Motor neuron (in vitro differentiated cells): Measurements from ENCODE around the gene TUBB4A. TPM values are rescaled to one million over a fixed set of nuclear protein-coding genes. Genes with fewer than 3 reads are reported as not detected.

Experiments used
- ATAC-seq, 8 experiments: fragments of 200-7000 bp; cut with Tn5 transposase; replicated peaks in 6 of 8; 2 replicates each; pipeline ENCODE4 v1.8.0; 2021; ENCODE audit warnings: mild to moderate bottlenecking in 8 of 8, moderate library complexity in 8 of 8
- H3K27ac ChIP-seq, 2 donors: fragments of 250-450 bp; sonication (Bioruptor Pico); 2 replicates each; pipeline ENCODE4 v1.9.0; 2021; ENCODE audit warnings: antibody characterized with exemption in 2 of 2, mild to moderate bottlenecking in 2 of 2, moderate library complexity in 1 of 2
- H3K4me1 ChIP-seq, 2 donors: fragments of 250-450 bp; sonication (Bioruptor Pico); replicated peaks in 1 of 2; 2 replicates each; pipeline ENCODE4 v1.6.1; 2021; ENCODE audit warnings: antibody characterized with exemption in 2 of 2, mild to moderate bottlenecking in 2 of 2, moderate library complexity in 1 of 2
- H3K4me3 ChIP-seq, 5 donors: fragments of 250-450 bp; sonication (Bioruptor Pico); 2 replicates each; pipeline ENCODE4 v1.9.0; 2021; ENCODE audit warnings: antibody characterized with exemption in 5 of 5, mild to moderate bottlenecking in 5 of 5, moderate library complexity in 4 of 5
- WGBS, 10 experiments: fragments of 450-650 bp; shearing (Covaris generic); methylation state at CpG; one replicate each; pipeline ENCODE4 v1.0.0; 2022; 5-methylcytosine and 5-hydroxymethylcytosine counted together
- in situ Hi-C, 9 experiments: fragments of 400-800 bp; cut with MboI; loops; one replicate each; pipeline ENCODE4 v1.15.0; 2021; ENCODE audit warnings: low sequenced_read_pairs in 9 of 9, low pct_unique_long_range_greater_than_20kb in 2 of 9; ENCODE audit not compliant: unreplicated experiment in 9 of 9
- total RNA-seq, 8 experiments: library from RNA; unstranded; fragments of 300-600 nt; gene quantifications; 2 replicates each; pipeline versions ENCODE4 v1.2.3 to v1.2.4, GENCODE V29; 2022

The TUBB4A gene
- total RNA-seq, 8 experiments from 2014 or later, result 4.8 to 32.5 (median 15.1) TPM

DNA sequence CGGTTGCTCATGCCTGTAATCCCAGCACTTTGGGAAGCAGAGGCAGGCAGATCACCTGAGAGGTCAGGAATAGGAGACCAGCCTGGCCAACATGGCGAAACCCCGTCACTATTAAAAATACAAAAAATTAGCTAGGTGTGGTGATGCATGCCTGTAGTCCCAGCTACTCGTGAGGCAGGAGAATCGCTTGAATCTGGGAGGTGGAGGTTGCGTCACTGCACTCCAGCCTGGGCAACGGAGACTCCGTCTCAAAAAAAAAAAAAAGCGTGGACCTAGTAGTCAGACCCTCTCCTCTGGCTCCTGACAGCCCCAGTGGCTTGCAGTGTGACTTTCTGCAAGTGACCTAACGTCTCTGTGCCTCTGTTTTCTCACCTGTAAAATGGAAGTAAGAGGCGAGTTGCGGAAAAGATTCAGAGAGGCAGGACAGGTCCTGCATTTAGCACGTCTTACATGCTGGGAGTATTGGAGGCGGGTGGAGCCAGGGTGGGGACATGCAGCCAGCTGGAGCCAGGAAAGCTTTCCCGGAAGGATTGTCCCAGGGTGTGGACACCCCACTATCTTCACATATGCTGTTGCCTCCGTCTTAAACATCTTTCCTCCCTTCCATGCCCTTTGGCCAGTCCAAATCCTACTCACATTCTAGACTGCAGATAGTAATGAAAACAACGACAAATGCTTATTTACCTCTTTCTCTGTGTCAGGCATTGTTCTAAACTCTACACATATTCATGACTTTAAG, 2.9 kb downstream of the TUBB4A start:
- peaks cover 0 to 14% of the 10 kb centered on the region in 2 donors for H3K4me1 ChIP-seq
- in situ Hi-C loops, result no loop called here
- no peak overlapping the region for H3K27ac ChIP-seq
- no peak overlapping the region for H3K4me3 ChIP-seq
- 0 to 81% (median 46%) methylated on average over 1 to 11 of the region's 17 CpGs; no CpG with 5 or more reads in 2 of the 10 experiments for WGBS, 10 experiments
- peak in 3 of 8 experiments; percentile 67 to 77 (median 68) for ATAC-seq

DNA sequence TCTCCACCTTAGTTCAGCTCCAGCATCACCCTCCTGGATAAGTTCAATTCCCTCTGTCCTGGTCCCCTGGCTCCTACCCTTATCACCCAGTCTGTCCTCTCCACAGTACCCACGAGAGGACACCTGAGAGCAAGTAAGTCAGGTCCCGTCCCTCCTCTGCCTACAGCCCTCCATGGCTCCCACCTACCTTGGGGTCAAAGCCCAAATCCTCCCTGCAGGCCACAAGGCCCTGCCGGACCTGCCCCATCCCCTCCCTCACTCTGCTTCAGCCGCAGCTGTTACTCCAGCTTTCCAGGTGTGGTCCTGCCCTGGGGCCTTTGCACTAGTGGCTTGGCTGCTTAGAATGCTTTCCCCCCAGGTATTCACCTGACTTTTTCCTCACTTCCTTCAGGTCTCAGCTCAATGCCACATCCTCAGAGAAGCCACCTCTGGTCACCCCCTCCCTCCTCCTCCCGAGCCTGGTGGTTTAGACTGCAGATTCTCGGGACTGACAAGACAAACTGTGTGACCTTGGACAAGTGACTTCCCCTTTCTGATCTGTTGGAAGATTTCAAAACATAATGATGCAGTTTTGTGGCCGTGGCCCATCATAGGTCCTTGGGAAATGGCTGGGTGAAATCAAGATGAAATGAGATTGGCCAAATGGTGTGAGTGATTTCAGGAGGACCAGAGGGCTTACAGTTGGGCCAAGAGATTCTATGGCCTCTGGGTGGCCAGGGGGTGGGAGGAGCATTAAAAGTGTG, 3.6 kb downstream of the TUBB4A start:
- no peak for ATAC-seq
- in situ Hi-C loops, result no loop called here
- Histone ChIP-seq H3K4me1 (peaks cover 0 to 14% of the 10 kb centered on the region in 2 donors), H3K4me3 (no peak overlapping the region), H3K27ac (no peak overlapping the region)
- 20 to 92% (median 71%) methylated on average over 1 to 6 of the region's 7 CpGs; no CpG with 5 or more reads in 4 of the 10 experiments for WGBS, 10 experiments

DNA sequence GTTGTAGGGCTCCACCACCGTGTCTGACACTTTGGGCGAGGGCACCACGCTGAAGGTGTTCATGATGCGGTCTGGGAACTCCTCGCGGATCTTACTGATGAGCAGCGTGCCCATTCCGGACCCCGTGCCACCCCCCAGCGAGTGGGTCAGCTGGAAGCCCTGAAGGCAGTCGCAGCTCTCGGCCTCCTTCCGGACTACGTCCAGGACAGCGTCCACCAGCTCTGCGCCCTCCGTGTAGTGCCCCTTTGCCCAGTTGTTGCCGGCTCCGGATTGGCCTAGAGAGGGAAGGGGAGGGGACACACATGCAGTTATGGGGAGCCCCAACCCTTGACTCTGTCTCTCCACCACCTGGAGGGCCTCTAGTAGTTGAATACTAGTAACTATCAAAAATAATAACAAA, 6.2 kb downstream of the TUBB4A start:
- H3K4me3 ChIP-seq, result no peak overlapping the region
- ATAC-seq, result peak in 1 of 8 experiments; percentile 29
- in situ Hi-C loops, result no loop called here

DNA sequence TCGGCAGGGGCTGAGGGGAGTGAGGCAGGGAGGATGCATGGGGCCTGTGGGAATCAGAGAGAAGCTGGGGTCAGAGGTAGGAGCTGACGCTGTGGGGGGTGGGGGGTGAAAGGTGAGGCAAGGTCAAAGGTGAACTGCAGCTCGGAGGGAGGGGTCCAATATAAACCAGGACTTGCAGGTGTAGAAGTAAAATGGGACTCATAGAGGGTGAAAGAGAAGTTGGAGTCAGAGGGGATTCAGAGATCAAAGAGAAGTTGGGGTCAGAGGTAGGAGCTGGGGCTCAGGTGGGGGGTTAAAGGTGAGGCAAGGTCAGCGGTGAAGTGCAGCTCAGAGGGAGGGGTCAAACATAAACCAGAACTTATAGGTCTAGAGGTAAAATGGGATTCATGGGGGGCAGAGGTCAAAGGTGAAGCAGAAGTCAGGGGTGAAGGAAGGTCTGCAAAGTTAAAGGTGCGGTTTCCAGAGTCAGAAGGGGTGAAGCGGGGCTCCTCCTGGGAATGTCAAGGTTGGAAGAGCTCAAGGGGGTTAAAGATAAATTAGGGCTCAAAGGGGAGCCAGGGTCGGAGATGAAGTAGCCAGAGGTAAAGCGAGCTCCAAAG, 7.6 kb downstream of the TUBB4A start:
- Histone ChIP-seq H3K4me3 (no peak overlapping the region), H3K27ac (no peak overlapping the region), H3K4me1 (no peaks in the 10 kb centered on the region)
- peak in 1 of 8 experiments; percentile 19 for ATAC-seq
- WGBS, 10 experiments, result 53 to 100% (median 100%) methylated on average over 1 to 2 of the region's 8 CpGs; no CpG with 5 or more reads in 4 of the 10 experiments
- in situ Hi-C loops, result no loop called here

More for the DNA sequence above, 6.2 kb downstream of the TUBB4A start:
- H3K4me1 ChIP-seq, result peaks cover 0 to 2% of the 10 kb centered on the region in 2 donors
- WGBS, 10 experiments, result 91 to 100% (median 100%) methylated on average over 3 to 6 of the region's 19 CpGs; no CpG with 5 or more reads in 7 of the 10 experiments
- H3K27ac ChIP-seq, result no peak overlapping the region

DNA sequence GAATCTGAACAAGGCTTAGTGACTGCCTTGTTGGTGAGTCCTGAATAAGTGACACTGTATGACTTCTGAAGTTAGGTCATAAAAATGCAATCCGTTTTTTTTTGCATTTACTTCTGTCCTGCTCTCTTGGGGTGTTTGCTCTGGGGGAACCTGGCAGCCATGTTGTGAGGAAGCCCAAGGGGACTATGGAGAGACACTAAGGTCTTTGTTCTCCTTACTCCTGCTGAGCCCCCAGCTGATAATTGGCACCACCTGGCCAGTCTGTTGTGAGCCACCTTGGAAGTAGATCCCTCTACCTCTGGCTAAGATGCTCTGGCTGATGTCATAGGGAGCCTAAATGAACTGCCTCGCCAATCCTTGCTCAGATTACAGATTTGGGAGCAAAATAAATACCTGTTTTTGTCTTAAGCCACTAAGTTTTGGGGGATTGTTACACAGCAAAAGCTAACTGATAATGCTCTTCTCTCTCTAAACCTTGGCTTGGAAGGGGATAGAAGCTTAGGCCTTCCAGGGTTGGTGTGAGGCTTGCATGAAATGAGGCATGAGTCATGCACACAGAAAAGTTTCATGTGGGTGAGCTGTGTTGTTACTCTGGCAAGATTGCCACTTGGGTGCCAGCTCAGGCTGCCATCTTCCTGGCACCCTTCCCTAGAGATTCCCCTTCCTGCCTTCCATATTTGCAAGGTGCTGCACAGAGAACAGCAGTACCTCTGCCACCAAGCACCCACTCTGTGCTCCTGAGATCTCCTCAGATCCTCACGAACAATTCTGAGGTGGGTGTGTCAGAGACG, 10.1 kb downstream of the TUBB4A start:
- Histone ChIP-seq H3K4me1 (no peaks in the 10 kb centered on the region), H3K4me3 (no peak overlapping the region), H3K27ac (no peak overlapping the region)
- in situ Hi-C loops, result no loop called here
- WGBS, 10 experiments, result 37 to 77% (median 45%) methylated on average over 1 to 4 of the region's 4 CpGs; no CpG with 5 or more reads in 4 of the 10 experiments
- no peak for ATAC-seq

DNA sequence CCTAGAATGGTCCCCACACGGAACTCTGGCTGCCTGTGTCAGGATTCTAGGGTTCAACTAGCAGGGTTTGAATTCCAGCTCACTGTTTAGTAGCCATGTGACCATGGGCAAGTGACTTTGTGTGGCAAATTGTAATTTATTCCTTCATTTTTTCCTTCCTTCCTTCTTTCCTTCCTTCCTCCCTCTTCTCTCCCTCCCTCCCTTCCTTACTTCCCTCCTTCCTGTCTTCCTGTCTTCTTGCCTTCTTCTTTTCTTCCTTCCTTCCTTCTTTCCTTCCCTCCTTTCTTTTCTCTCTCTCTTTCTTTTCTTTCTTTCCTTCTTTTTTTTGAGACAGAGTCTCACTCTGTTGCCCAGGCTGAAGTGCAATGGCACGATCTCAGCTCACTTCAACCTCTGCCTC, 12.0 kb downstream of the TUBB4A start:
- 24 to 100% (median 50%) methylated on average over 1 to 2 of the region's 2 CpGs; no CpG with 5 or more reads in 3 of the 10 experiments for WGBS, 10 experiments
- in situ Hi-C loops, result no loop called here
- Histone ChIP-seq H3K4me1 (no peaks in the 10 kb centered on the region), H3K4me3 (no peak overlapping the region), H3K27ac (no peak overlapping the region)
- no peak for ATAC-seq

DNA sequence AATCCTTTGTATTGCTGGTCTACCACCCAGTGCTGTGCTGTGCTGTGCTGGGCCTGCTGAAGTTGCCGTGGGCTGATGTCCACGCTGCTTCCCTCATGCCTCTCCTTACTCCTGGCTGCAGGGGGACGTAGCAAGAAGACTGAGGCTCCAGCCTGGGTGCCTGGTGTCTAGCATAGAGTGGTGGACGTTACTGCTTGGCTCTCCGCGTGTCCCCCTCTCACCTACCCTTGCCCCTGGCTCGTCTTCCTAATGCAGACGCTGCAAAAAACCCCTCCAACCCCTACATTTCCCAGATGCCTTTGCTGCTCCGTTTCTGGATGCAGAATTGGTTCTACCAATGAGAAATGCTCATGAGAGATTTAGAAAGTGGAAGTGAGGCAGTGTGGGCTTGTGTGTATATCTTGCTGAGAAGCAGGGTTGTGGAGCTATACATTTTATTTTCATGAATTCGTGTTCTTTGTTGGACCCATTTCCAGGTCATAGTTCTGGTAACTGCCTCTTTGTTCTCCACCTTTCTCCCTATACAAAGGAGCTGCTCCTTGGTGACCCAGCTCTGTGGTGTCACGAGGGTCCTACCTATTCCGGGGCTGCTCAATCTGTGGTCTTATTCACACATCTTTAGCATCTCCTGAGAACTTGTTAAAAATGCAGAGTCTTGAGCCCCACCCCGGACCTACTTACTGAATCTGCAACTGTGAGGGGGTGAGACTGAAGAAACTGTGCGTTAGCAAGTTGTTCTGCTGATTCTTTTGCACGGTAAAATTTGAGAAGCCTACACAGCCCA, 12.6 kb downstream of the TUBB4A start:
- in situ Hi-C loops, result no loop called here
- Histone ChIP-seq H3K4me1 (no peaks in the 10 kb centered on the region), H3K27ac (no peak overlapping the region), H3K4me3 (no peak overlapping the region)
- ATAC-seq, result peak in 3 of 8 experiments; percentile 16 to 43 (median 39)
- WGBS, 10 experiments, result 0 to 100% (median 36%) methylated on average over 1 to 11 of the region's 15 CpGs; no CpG with 5 or more reads in 2 of the 10 experiments

DNA sequence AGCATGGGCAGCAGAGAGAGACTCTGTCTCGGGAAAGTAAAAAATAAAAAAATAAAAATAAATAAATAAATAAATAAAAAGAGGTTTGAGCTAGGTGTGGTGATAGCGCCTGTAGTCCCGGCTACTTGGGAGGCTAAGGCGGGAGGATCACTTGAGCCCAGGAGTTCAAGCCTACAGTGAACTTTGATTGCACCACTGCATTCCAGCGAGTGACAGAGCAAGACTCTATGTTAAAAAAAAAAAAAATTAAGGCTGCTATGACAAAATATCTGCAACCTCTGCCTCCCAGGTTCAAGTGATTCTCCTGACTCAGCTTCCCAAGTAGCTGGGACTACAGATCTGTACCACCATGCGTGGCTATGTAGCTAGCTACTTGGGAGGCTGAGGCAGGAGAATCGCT, 17.3 kb downstream of the TUBB4A start:
- Histone ChIP-seq H3K4me1 (no peaks in the 10 kb centered on the region), H3K27ac (no peak overlapping the region), H3K4me3 (no peak overlapping the region)
- 54 to 100% (median 89%) methylated on average over 1 to 6 of the region's 7 CpGs; no CpG with 5 or more reads in 1 of the 10 experiments for whole genome bisulfite sequencing, 10 experiments
- ATAC-seq, result no peak
- in situ Hi-C loops, result no loop called here

DNA sequence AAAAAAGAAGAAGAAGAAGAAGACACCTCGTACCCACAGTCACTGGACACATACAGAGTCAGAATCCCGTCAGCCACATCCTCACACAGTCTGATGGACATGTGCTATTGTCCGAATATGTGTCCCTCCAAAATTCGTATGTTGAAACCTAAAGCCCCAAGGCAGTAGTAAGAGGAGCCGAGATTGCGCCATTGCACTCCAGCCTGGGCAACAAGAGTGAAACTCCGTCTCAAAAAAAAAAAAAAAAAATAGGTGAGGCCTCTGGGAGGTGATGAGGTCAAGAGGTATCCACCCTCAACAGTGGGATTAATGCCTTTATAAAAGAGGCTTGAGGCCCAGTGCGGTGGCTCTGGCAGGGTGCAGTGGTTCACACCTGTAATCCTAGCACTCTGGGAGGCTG, 17.9 kb downstream of the TUBB4A start:
- Histone ChIP-seq H3K4me3 (no peak overlapping the region), H3K27ac (no peak overlapping the region), H3K4me1 (no peaks in the 10 kb centered on the region)
- WGBS, 10 experiments, result 57 to 100% (median 90%) methylated on average over 1 to 6 of the region's 8 CpGs; no CpG with 5 or more reads in 1 of the 10 experiments
- in situ Hi-C loops, result no loop called here
- ATAC-seq, result peak in 2 of 8 experiments; percentile 20 to 49

DNA sequence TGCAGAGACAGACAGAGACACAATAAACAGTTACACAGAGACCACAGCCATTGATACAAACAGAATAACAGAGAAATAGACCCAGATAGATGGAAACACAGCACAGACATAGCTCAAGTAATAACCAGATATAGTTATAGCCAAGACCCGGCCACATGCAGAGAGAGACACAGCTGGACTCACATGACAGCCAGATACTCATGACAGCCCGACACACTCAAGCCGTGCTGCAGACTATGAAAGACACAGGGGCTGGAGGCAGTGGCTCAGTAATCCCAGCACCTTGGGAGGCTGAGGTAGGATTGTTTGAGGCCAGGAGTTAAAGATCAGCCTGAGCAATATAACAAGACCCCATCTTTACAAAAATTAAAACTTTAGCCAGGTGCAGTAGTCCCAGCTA, 18.9 kb downstream of the TUBB4A start:
- in situ Hi-C loops, result no loop called here
- 0 to 80% (median 67%) methylated on average over 1 to 3 of the region's 3 CpGs; no CpG with 5 or more reads in 5 of the 10 experiments for WGBS, 10 experiments
- H3K27ac ChIP-seq, result no peak overlapping the region
- no peaks in the 10 kb centered on the region for H3K4me1 ChIP-seq
- H3K4me3 ChIP-seq, result no peak overlapping the region
- ATAC-seq, result peak in 1 of 8 experiments; percentile 24

DNA sequence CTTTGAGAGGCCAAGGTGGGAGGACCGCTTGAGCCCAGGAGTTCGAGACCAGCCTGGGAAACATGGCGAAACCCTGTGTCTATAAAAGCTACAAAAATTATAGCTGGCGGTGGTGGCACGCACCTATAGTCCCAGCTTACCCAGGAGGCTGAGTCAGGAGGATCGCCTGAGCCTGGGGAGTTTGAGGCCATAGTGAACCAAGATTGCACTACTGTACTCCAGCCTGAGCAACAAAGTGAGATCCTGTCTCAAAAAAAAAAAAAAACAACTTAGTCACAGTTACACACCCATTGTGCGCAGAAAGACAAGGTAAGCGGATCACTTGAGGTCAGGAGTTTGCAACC, 19.8 kb downstream of the TUBB4A start:
- in situ Hi-C loops, result no loop called here
- no peak overlapping the region for H3K4me3 ChIP-seq
- 89 to 100% (median 100%) methylated on average over 1 to 6 of the region's 8 CpGs; no CpG with 5 or more reads in 1 of the 10 experiments for WGBS, 10 experiments
- no peak for ATAC-seq
- H3K27ac ChIP-seq, result no peak overlapping the region
- H3K4me1 ChIP-seq, result no peaks in the 10 kb centered on the region
